ENCODE results near the gene RHOBTB1.
"Not testable (repeated sequence)": the region's sequence is repeated elsewhere in the genome, so short reads cannot be mapped to it uniquely, and the experiment has no call there.

RHOBTB1 gene

GRCh38 chr10:60976687-60977086, 32.7 kb upstream of the RHOBTB1 start:
- Histone ChIP-seq H3K9me3 (no peaks in the 10 kb centered on the region), H3K27me3 (no peaks in the 10 kb centered on the region), H3K36me3 (no peaks in the 10 kb centered on the region), H3K4me3 (ENCODE audit: low read depth, low read length) (no peak overlapping the region), H3K4me1 (no peaks in the 10 kb centered on the region)
- no peak for DNase-seq
- TF ChIP-seq, protein P1, sequence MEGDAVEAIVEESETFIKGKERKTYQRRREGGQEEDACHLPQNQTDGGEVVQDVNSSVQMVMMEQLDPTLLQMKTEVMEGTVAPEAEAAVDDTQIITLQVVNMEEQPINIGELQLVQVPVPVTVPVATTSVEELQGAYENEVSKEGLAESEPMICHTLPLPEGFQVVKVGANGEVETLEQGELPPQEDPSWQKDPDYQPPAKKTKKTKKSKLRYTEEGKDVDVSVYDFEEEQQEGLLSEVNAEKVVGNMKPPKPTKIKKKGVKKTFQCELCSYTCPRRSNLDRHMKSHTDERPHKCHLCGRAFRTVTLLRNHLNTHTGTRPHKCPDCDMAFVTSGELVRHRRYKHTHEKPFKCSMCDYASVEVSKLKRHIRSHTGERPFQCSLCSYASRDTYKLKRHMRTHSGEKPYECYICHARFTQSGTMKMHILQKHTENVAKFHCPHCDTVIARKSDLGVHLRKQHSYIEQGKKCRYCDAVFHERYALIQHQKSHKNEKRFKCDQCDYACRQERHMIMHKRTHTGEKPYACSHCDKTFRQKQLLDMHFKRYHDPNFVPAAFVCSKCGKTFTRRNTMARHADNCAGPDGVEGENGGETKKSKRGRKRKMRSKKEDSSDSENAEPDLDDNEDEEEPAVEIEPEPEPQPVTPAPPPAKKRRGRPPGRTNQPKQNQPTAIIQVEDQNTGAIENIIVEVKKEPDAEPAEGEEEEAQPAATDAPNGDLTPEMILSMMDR (IDR thresholded peaks at IDR 0.05; ENCODE audit: low read depth, low read length), result no peak

DNA sequence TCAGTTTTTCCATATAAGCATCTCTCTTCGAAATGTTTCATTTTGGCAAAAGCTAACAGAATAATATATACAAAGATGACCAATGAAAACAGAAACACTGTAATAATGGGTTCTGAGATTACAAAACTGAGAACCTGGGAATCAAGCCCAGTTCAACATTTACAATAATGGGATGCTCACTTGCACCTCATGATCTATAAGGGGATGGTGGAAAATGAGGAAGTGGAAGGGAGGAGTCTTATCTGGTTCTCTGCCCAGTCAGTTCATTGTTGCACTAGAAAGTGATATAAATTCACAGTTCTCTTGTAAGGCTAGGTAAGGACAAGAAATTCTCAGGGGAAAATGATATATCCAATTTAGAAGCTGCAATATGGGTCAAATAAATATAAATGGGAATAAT, 31.7 kb upstream of the RHOBTB1 start:
- no peak for DNase-seq
- Histone ChIP-seq H3K4me3 (ENCODE audit: low read depth, low read length) (no peak overlapping the region), H3K9me3 (no peaks in the 10 kb centered on the region), H3K36me3 (no peaks in the 10 kb centered on the region), H3K4me1 (no peaks in the 10 kb centered on the region), H3K27me3 (no peaks in the 10 kb centered on the region)
- TF ChIP-seq, protein P1 (IDR thresholded peaks at IDR 0.05; ENCODE audit: low read depth, low read length), result no peak

DNA sequence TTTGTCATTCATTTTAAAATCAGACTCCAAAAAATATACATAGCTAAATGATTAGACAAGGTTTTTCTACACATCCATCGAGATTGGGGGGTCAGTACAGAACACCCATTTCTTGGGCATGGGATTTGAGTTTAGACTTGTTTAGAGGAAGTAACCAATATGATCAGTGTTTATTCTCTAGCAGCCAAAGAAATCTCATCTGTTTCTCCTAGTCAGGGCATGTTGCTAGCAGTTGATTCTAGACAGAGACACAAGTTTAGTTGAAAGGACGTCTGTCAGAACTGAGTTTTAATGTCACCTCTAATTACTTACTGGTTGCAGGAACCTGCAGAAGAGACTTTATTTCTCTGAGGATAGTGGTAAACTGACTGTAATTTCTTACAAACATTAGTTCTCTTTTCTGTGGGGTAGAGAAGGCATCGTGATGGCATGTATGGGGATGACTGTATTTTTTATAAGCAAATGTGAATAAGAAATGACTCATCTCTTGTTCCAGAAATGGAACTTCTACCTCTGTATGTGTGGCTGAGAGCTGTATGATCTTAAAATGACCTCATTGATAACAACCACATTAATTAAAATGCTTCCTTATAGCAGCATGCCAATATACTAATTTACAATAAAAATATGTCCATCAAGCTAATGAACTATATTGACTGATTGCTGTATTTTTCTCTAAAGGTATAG, 30.6 kb upstream of the RHOBTB1 start:
- TF ChIP-seq, protein P1 (IDR thresholded peaks at IDR 0.05; ENCODE audit: low read depth, low read length), result no peak
- Histone ChIP-seq H3K9me3 (no peaks in the 10 kb centered on the region), H3K4me3 (ENCODE audit: low read depth, low read length) (no peak overlapping the region), H3K4me1 (no peaks in the 10 kb centered on the region), H3K36me3 (no peaks in the 10 kb centered on the region), H3K27me3 (no peaks in the 10 kb centered on the region)
- DNase-seq, result no peak

DNA sequence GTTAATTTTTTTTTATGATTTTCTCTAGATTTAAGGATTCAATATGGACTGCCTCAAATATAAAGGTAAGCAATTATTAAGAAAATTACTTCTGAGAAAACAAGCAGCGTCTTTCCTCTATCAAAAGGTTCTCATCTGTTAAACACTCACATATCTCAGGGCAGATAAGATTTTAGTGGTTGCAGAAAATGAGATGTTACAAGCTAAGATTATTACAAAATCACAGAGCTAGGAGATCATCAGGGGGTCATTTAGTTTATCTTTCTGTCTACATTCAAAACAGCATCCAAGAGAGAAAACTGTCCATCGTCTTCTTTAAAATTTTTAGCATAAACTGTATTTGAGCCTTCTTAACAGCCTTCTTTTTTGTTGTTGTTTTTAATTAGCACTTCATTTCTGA, 29.1 kb upstream of the RHOBTB1 start:
- no peaks in the 10 kb centered on the region for H3K9me3 ChIP-seq
- no peaks in the 10 kb centered on the region for H3K27me3 ChIP-seq
- DNase-seq, result no peak

DNA sequence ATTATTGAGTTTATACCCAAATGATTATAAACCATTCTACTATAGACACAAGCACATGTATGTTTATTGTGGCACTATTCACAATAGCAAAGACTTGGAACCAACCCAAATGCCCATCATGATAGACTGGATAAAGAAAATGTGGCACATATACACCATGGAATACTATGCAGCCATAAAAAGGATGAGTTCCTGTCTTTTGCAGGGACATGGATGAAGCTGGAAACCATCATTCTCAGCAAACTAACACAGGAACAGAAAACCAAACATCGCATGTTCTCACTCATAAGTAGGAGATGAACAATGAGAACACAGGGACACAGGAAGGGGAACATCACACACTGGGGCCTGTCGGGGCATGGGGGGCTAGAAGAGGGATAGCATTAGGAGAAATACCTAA, 28.2 kb upstream of the RHOBTB1 start:
- not testable (repeated sequence) for H3K27me3 ChIP-seq; DNase-seq; H3K9me3 ChIP-seq; H3K4me3 ChIP-seq (ENCODE audit: low read depth, low read length); H3K36me3 ChIP-seq; H3K4me1 ChIP-seq

More for the DNA sequence above, 29.1 kb upstream of the RHOBTB1 start:
- no peaks in the 10 kb centered on the region for H3K36me3 ChIP-seq
- no peaks in the 10 kb centered on the region for H3K4me1 ChIP-seq
- TF ChIP-seq, protein P1 (IDR thresholded peaks at IDR 0.05; ENCODE audit: low read depth, low read length), result no peak
- H3K4me3 ChIP-seq (ENCODE audit: low read depth, low read length), result no peak overlapping the region

DNA sequence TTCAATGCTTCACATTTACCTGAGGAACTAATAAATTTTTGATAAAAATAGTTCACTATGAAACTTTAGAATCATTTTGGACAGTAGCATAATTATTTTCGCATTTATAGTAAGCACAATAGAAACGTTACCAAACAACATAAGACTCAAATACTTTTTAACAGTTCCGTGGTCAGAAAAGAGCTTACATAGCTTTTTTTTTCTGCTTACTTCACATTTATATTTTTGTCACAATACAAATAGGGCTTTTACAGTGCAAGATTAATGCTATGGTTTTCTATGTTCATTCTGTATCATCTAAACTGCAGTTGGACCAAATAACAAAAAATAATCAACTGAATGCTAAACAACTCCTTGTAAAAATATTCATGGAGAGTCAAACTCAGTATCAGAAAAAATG, 26.5 kb upstream of the RHOBTB1 start:
- no peaks in the 10 kb centered on the region for H3K4me1 ChIP-seq
- H3K27me3 ChIP-seq, result no peaks in the 10 kb centered on the region
- TF ChIP-seq, protein P1 (IDR thresholded peaks at IDR 0.05; ENCODE audit: low read depth, low read length), result no peak
- DNase-seq, result no peak
- no peaks in the 10 kb centered on the region for H3K9me3 ChIP-seq
- no peaks in the 10 kb centered on the region for H3K36me3 ChIP-seq
- no peak overlapping the region for H3K4me3 ChIP-seq (ENCODE audit: low read depth, low read length)

Data from BE2C (cell line).